ENCODE data around the gene GPATCH8. TPM values are rescaled to one million over a fixed set of nuclear protein-coding genes. Genes with fewer than 3 reads are reported as not detected.

Gene GPATCH8
- total RNA-seq (2021; fragmentation: NEBNext Ultra II Directional; extraction: Animal tissue kit (Norgen Biotek cat#: 25700)) (51.5 and 58.1 TPM in 2 replicates), polyA plus RNA-seq (2011; rRNA removed) (20.5 and 21.6 TPM in 2 replicates), polyA minus RNA-seq (2011; rRNA and poly(A)+ RNA removed) (32.5 and 32.9 TPM in 2 replicates)
- 18.4 TPM for polyA plus RNA-seq (2011; cell fraction: cytosol; rRNA removed)
- polyA plus RNA-seq (2011; cell fraction: nucleus; rRNA removed) = 35.3 TPM
- polyA plus RNA-seq (2012, experiment 1 of 2) = 23.8 to 31.5 TPM (median 26.7 TPM) in 4 replicates
- polyA plus RNA-seq (2012, experiment 2 of 2) = 3.3 TPM
- polyA plus RNA-seq (2013, experiment 1 of 2) = 27.9 TPM
- 27.4 TPM for polyA plus RNA-seq (2013, experiment 2 of 2)
- polyA minus RNA-seq (2011; cell fraction: cytosol; rRNA and poly(A)+ RNA removed) = 24.1 TPM
- polyA minus RNA-seq (2011; cell fraction: nucleus; rRNA and poly(A)+ RNA removed) = 47.5 TPM
- long read RNA-seq, experiment 1, partial matches to known transcripts = 1 of 34 reads
- long read RNA-seq, experiment 1, other reads (novel, unspliced or antisense) = 33 of 34 reads
- long read RNA-seq, experiment 2, full-length matches to known transcripts = 8 of 19 reads
- long read RNA-seq, experiment 2, partial matches to known transcripts = 1 of 19 reads
- long read RNA-seq, experiment 2, other reads (novel, unspliced or antisense) = 10 of 19 reads

DNA sequence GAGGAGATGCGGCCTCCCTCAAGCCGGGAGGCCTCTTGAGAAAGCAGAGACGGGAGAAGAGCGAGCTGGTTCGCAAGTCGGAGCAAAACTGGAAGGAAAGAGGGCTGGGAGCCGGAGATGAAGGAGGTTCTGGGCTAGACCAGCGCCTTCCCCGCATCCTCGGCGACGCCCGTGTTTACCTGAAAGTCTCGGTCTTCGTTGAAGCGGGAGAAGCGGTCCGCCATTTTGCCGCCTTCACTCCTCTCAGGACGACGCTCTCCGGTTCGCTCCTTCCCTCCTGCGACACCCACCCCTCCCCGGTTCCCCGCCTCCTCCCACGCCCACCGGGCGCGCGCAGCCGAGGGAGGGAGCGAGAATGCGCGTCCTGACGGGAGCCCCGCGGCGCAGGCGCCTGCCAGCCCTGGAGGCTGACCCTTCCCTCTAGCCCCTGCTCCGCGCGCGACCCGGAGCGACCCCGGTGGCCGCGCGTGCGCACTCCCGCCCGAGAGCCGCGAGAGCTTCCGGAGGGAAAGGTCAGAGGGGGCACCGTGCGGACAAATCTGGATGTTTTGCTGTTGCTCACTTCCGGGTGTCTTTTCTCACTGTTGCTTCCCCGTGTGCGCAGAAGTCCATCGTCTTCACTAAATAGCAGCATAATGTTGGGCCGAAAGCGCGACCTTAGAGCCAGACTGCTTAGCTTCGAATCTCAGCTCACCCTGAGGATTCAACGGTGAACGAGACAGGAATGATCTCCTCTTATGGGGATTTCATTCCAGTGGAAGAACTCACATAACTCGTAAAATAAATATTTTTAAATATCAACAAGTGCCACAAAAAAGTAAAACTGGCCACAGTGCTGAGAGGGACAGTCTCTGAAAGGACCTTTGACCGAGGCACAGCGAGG lies at the start of gene GPATCH8:
Gene GPATCH8, minus strand, starts transcription at position 260 of the 883 bp plus-strand sequence. Its CDS starts 36 bp downstream, at position 224.
- Histone ChIP-seq H3K79me1 (ENCODE audit: low read depth, low read length) (peaks cover 3% of the 10 kb centered on the region; the same call in 1 of the 2 replicates), H3K18ac (ENCODE audit: extremely low read depth, low read length) (peak within 1 kb of the TSS; percentile 99), H3K4ac (replicated peaks; ENCODE audit: insufficient read length, low read depth, low read length) (peak within 1 kb of the TSS; percentile 10), H3K14ac (ENCODE audit: insufficient read length) (no peak within 1 kb of the TSS), H3K27me3 (replicated peaks in 1 of 4; ENCODE audit: control insufficient read depth in 3 of 4, extremely low read depth in 1 of 4, insufficient read depth in 3 of 4, low read length in 3 of 4) (0 out of 7 replicates have a peak, but pooled peaks cover 0 to 2% (median 0%) of the 10 kb centered on the region in 4 experiments), H2BK12ac (ENCODE audit: low read depth, low read length) (peak within 1 kb of the TSS; percentile 97; the same call in 1 of the 2 replicates), H3K4me3 (ENCODE audit: extremely low read depth in 1 of 4, insufficient read depth in 2 of 4, low read depth in 3 of 4, low read length in 4 of 4) (peak within 1 kb of the TSS; percentile 82 to 97 (median 86)), H2BK5ac (ENCODE audit: low read depth, low read length) (peak within 1 kb of the TSS; percentile 93), H3K56ac (replicated peaks; ENCODE audit: insufficient read length, low read depth, low read length) (peak within 1 kb of the TSS; percentile 83), H2BK20ac (ENCODE audit: low read length) (no peak within 1 kb of the TSS), H4K5ac (ENCODE audit: insufficient read length, low read depth, low read length) (peak within 1 kb of the TSS; percentile 97), H2AK5ac (ENCODE audit: low read depth, low read length) (peak within 1 kb of the TSS; percentile 76; the same call in 1 of the 2 replicates), H3K23me2 (ENCODE audit: low read depth, low read length) (peaks cover 7% of the 10 kb centered on the region; the same call in 1 of the 2 replicates), H3K9ac (replicated peaks in 1 of 4; ENCODE audit: extremely low read depth in 1 of 4, low read depth in 3 of 4, low read length in 3 of 4) (peak within 1 kb of the TSS; percentile 91 to 97 (median 94)), H3K23ac (ENCODE audit: insufficient read length) (no peak within 1 kb of the TSS), H3K9me3 (ENCODE audit: insufficient read depth in 2 of 2, low read depth in 1 of 2, low read length in 1 of 2) (no peaks in the 10 kb centered on the region), H4K8ac (ENCODE audit: extremely low read depth, insufficient read depth, low read length) (peak within 1 kb of the TSS; percentile 98), H3K79me2 (ENCODE audit: control insufficient read depth in 1 of 2, insufficient read depth in 2 of 2, low read length in 2 of 2) (peaks cover 26 to 48% of the 10 kb centered on the region in 2 experiments), H2BK15ac (ENCODE audit: low read length) (no peak within 1 kb of the TSS), H2BK120ac (replicated peaks; ENCODE audit: low read depth, low read length) (peak within 1 kb of the TSS; percentile 79), H3K4me2 (ENCODE audit: insufficient read depth in 1 of 2, low read depth in 2 of 2, low read length in 2 of 2) (peak within 1 kb of the TSS; percentile 91 to 92), H4K20me1 (replicated peaks in 1 of 2; ENCODE audit: control insufficient read depth in 1 of 2, insufficient read depth in 2 of 2, low read length in 2 of 2) (peaks cover 3 to 6% of the 10 kb centered on the region in 2 experiments), H3K36me3 (ENCODE audit: control insufficient read depth in 2 of 4, insufficient read depth in 4 of 4, low read length in 3 of 4) (no peaks in the 10 kb centered on the region; a peak in 1 of 8 replicates), H4K91ac (replicated peaks; ENCODE audit: insufficient read length, low read length) (peak within 1 kb of the TSS; percentile 87), H2AFZ (ENCODE audit: low read length) (peak within 1 kb of the TSS; percentile 81; the same call in 1 of the 2 replicates), H3K4me1 (replicated peaks in 1 of 4; ENCODE audit: control insufficient read depth in 3 of 4, insufficient read depth in 4 of 4, low read length in 3 of 4) (peaks cover 2 to 3% (median 2%) of the 10 kb centered on the region in 4 experiments; a peak in 4 of 7 replicates), H3K27ac (ENCODE audit: low read depth, low read length) (peak within 1 kb of the TSS; percentile 96)
- DNase-seq (ENCODE audit: low read depth in 1 of 2, low spot score in 2 of 2) (peak; percentile 88 to 97), FAIRE-seq (no peak)
- POLR2A ChIA-PET (ENCODE audit: partially characterized antibody) = interaction anchor here (0.7 to 3.0 kb wide), 17 partner anchors 8 to 736 kb away, joined by 3 to 16 read pairs (median 3); no protein-coding TSS in a partner anchor
- 6% methylated on average over 38 of the region's 71 CpGs; no CpG with 5 or more reads in 1 of the 2 experiments for WGBS, 2 experiments (ENCODE audit: extremely low coverage in 1 of 2, insufficient coverage in 1 of 2, insufficient read length in 1 of 2, insufficient replicate concordance in 2 of 2, low coverage in 1 of 2, low lambda C conversion rate in 2 of 2, missing lambda C conversion rate in 1 of 2)
- CTCF ChIA-PET (ENCODE audit: partially characterized antibody) = interaction anchor here (0.6 to 2.5 kb wide), 3 partner anchors 20 to 519 kb away, joined by 3 to 6 read pairs (median 5); no protein-coding TSS in a partner anchor
- TF ChIP-seq RBBP5 (IDR thresholded peaks at IDR 0.05; ENCODE audit: borderline replicate concordance, low read depth, low read length) = peak; percentile 81; the same call in 1 of the 2 replicates
- peak; percentile 85 for TF ChIP-seq PHF8 (conservative IDR thresholded peaks at IDR 0.05; ENCODE audit: low read depth, low read length)
- TF ChIP-seq RFX5 (IDR thresholded peaks at IDR 0.05; ENCODE audit: borderline replicate concordance, low read depth, low read length) = no peak
- TF ChIP-seq EZH2 (IDR thresholded peaks at IDR 0.05; ENCODE audit: low read depth, low read length, severe bottlenecking) = no peak
- no peak for TF ChIP-seq CEBPB (IDR thresholded peaks at IDR 0.05; ENCODE audit: low read depth, low read length)
- TF ChIP-seq TAF1 (IDR thresholded peaks at IDR 0.05; ENCODE audit: low read depth, low read length) = peak; percentile 80
- peak; percentile 59 for TF ChIP-seq CHD2 (IDR thresholded peaks at IDR 0.05; ENCODE audit: low read length)

All from H1 (cell line).